NCI-H226 (cell line): Measurements from ENCODE around the gene WNT3A.
"Not testable (repeated sequence)": the region's sequence is repeated elsewhere in the genome, so short reads cannot be mapped to it uniquely, and the experiment has no call there.

Experiments
- DNase-seq: peaks from one replicate; pipeline ENCODE4 v3.0.0-alpha.2; 2015

Gene WNT3A

DNA sequence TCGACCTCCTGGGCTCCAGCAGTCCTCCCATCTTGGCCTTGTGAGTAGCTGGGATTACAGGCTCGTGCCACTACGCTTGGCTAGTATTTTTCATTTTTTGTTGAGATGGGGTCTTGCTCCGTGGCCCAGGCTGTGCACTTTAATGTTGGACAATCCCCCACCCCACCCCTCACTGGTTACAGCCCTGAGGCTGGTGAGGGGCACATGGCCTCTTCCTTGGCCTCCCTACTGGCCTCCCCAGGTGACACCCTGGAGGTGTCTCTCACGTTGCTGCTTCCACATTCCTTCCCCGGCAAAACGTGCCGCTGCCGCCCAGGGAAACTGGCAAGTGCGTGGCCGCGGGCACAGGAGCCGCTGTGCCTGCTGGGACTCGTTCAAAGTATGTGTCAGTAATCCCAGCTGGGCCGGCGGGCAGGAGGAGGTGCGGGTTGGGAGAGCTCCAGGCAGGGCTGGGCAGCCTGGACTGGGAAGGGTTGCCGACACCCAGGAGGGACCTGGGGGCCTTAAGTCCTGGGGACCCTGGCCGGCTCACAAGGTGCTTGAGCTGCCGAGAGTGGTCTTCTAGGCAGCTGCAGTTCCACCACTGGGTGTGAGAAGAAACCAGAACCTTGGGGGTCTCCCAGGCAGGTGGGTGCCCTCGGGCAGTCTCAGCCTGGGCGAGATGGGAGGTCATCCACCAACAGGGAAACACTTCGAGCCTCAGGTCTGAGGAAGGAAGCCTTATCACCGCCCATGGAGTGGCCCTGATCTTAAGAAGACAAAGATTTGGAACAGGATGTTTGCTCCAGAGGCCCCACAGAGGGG lies 6.5 kb downstream of the WNT3A start:
- DNase-seq = no peak

DNA sequence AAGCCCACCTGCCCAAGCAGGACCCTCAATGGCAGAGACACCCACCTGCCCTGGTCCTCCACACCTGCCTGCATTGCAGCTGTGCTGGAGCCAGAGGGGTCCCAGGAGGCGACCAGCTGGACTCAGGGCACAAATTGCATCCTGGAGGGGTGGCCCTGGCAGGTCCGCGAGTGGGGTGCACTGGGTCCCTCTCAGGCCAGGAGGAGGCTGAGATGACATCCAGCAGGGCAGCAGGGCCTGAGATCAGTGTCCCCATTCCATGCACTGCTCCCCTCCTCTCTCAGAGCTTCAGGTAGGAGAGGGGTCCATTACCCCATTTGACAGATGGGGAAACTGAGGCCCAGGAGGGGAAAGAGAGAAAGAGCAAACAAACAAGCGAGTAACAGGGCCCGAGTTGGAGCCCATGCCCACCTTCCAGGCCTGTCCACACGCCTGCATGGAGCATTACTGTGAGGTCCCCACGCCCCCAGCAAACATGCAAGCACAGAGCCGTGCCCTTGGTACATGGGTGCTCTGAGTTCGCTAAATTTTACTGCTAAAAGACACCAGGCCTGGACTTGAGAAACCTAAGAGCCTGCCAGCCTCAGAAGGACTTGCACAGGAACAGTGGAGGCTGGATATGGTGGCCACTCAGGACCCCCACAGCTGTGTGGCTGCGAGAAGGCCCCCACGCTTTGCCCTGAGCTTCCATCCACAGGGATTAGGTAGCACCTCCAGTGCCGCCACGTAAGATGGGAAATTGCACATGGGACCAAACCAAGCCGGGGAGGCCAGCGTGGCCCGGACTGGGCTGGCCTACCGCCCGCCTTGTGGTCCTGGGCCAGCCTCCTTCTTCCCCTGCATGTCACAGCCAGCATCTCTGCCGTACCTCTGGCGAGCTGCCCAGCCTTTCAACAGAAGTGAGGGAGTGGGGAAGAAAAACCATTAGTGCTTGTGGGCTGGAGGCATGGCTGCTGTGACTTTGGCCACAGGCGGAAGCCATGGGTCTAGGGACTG lies 7.4 kb downstream of the WNT3A start:
- DNase-seq = no peak

DNA sequence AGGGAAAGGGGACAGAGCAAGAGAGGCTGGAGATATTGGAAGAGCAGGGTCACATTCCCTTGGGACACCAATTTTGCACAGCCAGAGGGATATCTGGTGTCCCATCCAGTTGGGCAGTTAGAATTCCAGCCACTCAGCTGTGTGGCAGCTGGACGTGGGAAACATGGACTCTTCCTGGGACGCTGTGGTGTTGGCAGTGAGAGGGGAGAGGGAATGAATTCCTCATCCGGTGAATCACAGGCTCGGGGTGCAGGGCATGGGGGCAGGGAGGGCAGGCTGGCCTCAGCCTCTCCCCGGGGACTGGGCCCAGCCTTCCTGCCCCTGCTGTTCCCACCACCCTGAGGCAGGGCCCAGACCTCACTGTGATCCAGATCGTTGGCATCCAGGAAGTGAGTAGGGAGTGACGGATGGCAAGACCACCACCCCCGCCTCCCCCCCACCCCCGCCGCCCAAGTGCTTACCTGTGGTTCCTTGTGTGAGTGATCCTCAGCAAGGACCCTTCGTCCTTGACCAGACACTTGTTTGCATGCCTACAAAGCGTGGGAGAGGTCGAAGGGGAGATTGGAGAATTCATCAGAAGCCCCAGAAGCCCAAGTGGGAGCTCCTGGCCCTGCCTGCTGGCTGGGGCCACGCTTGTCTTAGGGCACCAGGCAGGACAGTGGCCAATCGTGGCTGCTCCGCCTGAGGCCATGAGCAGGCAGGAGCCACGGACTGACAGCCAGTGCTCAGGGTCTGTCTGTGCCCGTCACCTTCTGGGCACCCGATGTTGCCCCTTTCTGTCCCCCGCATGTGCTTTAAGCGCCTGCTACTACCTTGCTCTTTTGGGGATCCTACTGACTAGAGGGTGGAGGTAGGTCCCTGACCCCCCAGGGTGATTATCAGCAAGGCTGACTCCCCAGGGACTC lies 8.7 kb downstream of the WNT3A start:
- DNase-seq = no peak

DNA sequence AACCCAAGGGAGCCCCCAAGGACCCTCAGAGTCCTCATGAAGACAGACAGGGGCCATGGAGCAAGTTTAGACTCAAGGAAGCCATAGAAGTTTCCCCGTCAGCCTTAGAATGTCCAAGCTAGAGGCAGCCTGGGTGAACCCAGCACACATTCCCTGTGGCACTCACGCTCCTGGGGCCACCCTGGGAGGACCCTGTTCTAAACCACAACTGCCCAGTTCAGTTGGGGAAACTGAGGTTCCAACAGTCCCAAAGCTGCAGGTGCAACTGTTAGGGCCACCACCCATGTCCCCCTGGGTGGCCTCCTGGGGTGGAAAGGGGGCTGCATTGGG lies 9.3 kb downstream of the WNT3A start:
- no peak for DNase-seq

DNA sequence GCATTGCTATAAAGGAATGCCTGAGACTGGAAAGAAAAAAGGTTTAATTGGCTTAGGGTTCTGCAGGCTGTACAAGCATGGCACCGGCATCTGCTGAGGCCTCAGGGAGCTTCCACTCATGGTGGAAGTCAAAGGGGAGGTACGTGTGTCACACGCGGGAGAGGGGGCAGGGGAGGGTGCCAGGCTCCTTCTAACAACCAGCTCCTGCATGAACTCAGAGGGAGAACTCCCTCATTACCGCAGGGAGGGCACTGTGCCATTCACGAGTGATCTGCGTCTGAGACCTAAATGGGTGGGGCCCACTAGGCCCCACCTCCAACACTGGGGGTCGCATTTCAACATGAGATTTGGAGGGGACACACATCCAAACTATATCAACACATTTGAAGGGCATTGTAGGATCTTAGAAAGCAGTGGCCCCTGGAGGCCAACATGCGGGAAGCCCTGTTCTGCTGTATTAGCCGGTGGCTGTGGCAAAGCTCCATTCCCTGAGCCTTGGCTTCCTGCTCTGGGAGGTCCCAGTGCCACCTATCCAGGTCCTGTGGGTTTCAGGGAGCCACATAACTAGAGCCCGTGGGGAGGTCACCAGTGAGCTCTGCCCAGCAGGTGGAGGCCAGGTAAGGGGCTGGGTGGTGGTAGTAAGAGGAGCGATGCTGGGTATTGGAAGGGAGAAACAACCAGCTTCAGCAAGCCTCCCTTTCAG lies 10.0 kb downstream of the WNT3A start:
- no peak for DNase-seq

DNA sequence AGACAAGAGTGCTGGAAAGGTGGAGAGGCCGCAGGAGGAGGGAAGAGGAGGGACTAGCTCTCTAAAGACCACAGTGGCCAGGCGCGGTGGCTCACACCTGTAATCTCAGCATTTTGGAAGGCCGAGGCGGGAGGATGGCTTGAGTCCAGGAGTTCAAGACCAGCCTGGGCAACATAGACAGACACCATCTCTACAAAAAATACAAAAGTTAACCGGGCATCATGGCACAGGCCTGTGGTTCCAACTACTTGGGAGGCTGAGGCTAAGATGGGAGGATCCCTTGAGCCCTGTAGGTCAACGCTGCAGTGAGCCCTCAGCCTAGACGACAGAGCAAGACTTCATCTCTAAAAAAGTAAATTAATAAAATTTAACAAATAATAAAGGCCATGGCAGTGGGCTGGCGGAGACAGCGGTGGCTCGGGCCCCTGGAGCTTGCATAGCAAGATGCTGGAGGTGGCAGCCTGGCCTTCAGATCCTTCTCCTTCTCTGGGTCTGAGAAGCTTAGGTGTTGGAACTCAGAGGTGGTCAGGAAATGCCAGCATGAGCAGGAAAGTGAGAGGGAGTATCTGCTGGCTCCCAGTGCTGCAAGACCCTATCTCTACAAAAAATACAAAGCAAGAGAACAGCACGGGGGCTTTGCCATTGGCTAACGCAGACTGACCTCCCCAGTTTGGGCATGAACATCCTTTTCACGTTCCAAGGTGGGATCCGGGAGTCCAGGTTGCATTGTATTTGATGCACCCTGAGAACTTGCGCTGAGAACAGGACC lies 10.7 kb downstream of the WNT3A start:
- DNase-seq = no peak

DNA sequence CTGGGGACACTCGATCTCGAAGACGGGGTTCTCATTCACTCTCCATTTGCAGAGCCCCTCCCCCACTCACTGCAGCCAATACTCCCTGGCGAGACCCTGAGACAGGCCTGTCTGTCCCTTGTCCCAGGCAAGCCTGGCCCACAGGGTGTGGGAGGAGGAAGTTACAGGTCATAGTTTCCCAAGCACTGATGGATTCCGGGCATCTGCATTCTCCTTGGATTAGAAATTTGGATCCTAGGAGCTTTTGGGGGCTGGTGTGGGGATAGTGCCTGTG lies 11.3 kb downstream of the WNT3A start:
- no peak for DNase-seq

DNA sequence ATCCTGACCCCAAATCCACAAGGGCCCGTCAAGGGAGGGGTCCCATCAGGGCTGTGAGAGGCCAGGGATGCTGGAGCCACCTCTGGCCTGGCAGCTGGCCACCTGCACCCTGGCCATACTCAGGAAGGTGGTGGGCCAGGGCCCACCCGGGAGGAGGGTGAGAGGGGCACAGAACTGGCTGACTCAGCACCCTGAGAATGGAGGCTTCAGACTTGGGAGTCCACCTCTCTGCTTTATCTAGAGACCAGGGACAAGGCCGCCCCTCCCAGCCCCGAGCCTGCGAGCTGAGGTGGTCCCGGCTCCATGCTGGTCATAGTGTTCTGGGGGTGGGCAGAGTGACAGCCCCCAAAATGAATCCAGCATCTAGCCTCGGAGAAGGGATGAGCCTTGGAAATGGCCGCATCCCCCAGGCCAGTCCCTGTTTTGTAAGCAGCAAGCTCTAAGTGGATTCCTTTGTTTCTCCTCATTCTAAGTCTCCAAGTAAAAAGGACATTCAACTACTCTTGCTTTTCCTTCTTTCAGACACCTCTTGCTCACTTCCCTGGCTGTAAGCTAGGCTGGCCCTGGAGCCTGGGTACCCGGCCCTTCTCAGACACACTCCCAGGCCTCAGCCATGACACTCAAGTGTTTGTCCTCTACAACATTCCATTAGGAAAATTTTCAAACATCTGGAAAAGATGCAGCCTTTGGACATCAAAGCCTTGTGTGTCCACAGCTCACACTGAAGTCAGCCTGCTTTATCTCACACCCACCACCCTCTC lies 12.3 kb downstream of the WNT3A start:
- no peak for DNase-seq

DNA sequence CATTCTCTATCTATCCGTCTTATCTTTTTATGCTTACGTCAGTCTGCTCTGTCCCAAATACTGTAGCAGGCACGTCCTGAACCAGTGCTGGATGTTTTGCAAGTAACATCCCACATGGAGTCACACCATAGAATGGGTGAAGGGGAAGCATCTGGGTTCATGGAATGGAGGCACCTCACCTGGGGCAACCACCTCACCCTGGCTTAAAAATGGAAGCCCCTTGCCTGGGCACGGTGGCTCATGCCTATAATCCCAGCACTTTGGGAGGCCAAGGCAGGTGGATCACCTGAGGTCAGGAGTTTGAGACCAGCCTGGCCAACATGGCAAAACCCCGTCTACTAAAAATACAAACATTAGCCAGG lies 12.9 kb downstream of the WNT3A start:
- DNase-seq = not testable (repeated sequence)

DNA sequence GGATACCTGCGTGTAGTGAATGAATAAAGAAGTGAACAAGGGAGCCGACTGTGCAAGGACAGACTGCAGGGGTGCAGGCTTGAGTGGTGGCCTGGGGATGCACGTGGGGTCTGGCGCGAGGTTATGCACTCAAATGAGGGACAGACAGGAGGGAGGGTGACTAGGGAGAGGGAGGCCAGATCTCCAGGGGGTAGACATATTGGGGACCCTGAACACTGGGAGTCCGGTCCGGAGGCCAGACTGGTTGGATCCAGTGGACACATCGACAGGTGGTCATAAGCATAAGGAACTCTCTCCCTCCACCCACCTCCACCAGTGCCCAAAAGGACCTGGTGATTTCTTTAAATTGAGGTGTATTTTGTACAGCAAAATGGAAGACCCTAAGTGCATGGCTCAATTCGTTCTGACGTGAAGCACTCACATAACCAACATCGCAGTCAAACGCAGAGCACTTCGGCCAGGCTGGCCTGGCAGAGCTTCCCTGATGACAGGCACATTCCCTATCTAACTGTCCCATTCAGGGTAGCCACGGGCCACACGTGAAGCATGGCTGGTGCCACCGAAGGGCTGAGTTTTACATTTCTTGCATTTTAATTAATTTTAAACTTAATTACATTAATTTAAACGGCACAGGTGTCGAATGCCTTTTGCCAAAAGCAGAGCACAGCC lies 14.0 kb downstream of the WNT3A start:
- no peak for DNase-seq

DNA sequence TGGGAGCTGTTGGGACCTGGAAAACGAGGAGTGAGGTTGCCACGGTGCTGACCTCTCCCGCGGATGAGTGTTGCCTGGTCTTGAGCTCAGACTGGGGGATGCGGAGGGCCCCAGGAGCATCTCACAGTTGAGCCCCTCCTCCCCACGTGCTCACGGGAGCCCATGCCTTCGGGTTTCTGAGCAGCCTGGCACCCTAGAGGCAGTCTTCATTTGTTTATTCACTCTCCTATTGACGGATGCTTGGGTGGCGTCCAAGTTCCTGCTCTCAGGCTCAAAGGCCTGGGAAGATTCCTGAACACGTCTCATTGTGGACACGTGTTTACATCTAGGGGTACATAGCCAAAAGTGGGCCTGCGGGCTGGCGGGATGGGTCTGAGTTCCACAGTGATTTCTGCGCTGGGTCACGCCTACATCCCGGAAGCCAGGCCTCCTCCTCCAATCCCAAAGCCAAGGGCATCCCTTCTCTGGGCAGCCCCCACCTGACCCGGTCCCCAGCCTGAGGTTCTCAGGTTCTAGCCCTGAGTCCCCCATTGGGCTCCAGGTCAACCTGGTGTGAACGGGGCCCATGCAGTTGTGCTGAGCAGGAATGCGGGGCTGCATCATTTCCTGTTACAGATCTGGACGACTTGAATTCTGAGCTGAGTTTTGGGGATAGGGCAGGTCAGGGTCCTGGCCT lies 14.7 kb downstream of the WNT3A start:
- no peak for DNase-seq

DNA sequence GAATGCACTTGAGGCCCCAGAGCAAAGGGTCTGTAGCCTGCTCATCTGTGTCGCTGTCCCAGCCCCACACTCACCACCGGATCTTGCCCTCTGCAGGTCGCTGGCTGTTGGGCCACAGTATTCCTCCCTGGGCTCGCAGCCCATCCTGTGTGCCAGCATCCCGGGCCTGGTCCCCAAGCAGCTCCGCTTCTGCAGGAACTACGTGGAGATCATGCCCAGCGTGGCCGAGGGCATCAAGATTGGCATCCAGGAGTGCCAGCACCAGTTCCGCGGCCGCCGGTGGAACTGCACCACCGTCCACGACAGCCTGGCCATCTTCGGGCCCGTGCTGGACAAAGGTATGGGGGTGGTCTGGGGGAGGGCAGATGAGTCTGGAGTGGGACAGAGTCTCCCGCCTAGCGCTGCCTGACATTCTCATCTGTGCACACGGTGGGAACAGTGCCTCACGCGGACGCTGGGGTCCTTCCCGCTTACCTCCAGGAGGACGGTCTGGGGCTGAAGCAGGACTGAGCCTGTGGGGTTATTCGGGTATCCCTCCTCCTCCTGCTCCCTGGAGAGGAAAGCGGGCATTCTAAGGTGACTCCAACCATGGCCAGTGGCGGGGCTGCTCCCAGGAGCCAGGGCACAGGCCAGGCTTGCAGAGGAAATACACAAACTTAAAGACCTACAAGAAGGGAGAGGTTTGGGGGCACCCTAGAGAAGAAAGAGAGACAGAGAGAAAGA lies 15.9 kb downstream of the WNT3A start:
- DNase-seq = no peak

DNA sequence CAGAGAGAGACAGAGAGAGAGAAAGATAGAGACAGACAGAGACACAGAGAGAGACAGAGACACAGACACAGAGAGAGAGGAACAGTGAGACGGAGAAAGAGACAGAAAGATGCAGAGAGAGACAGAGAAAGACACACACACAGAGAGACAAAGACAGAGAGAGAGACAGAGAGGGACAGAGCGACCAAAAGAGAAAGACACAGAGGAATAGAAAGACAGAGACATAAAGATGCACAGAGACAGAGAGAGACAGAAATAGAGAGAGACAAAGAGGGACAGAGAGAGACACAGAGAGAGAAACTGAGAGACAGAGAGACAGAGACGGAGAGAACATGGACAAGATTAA lies 16.5 kb downstream of the WNT3A start:
- no peak for DNase-seq

DNA sequence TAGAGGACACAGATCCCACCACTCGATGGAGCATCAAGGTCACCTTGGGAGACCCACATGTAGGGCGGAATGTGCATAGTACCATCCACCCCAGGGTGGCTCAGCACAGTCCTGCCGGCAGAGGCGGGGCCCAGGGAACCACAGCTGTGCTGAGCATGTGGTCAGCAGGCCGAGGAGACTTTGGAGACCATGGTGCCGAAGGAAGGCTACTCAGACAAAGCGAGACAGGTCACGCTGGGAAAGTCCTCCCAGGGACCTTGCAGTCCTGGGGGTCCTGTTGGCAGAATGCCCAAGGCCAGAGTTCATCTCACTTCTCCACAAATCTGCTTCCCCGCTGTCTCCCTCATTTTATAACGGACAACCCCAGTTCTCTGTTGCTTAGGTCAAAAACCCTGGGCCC lies 22.5 kb downstream of the WNT3A start:
- no peak for DNase-seq

DNA sequence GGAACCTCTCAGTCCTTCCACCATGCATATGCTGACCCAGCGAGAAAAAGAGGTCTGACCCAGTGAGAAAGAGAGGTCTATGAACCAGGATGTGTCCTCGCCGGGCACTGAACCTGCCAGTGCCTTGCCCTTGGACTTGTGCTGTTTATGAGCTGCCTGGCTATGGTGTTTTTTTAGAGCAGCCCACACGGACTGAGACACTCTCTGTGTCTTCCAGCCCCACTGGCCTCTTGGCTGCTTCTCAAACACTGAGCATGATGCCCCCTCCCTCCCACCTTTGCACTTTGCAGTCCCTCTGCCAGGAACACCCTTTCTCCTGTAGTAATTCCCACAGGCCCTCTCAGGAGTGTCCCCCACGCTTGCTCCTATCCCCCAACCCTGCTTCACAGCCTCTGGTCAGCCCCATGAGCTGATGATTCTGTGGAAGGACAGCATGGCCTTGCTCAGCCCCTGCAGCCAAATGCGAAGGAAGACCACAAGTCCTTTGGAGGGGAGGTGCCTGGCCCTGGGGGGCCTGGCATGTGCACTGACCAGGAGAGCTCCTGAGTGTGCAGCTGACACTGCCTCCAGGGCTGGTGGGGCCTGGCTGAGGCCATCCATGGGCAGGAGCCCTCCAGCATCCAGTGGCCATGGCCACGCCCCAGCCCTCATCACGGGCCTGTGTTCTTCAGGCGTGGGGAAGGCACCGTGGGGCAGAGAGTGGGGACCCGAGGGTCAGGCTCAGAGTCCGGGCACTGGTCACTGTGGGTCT lies 23.8 kb downstream of the WNT3A start:
- DNase-seq = no peak

DNA sequence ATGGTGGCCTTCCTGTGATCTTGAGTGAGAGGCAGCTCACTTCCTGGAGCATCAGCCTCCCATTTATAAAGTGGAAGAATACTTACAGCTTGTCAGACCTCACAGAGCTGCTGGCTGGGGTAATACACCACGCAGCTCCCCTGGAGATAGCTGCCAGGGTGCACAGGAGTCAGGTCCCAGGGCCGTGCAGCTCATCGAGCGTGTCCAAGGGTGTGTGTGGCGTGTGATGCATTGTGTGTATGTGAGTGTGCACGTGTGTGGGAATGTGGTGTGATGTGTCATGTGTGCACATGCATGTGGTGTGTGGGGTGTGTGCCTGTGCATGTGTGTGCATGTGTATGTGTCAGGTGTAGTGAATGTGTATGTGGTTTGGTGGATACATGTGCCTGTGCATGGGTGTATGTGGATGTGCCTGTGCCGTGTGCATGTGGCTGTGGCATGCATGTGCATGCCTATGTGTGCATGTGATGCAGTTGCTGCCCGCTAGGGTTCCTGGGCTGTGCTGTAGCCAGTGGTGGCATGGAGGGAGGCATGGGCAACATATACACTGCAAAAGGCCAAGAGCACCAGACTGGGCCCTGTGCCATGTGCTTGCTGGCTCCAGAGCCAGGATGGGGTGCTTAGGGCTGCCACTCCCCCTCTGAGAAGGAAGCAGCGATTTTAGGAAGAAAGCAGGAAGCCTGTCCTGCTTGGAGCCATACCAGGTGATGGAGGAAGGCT lies 24.6 kb downstream of the WNT3A start:
- DNase-seq = no peak

DNA sequence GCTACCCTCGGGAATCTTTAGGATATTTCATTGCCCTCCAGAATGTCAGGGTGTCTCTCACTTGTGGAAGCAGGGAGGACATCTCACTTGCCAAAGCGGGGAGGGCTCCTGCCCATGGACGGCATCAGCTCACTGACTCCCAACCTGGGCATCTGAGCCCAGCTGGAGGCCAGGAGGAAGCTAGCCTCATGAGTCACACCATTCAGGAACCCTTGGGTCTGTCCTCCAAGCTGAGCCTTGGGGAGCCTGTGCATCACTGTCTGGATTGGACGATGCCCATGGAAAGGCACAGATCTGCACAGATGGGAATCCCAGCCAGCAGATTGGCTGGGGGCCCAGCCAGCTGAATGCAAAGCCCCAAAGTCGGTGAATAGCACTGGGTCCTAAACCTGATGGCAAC lies 25.2 kb downstream of the WNT3A start:
- DNase-seq = no peak

DNA sequence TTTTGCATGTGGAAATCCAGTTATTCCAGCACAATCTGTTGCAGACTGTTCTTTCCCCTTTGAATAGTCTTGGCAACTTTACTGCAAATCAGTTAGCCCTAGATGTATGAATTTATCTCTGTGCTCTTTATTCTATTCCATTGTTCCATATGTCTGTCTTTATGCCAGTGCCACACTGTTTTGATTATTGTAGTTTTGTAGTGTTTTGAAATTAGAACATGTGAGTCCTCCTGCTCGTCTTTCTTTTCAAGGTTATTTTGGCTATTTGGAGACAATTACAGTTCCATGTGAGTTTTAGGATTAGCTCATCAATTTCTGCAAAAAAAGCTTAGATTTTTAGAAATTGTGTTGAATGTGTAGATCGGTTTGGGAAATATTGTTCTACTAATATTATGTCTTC lies 26.6 kb downstream of the WNT3A start:
- no peak for DNase-seq
